ENCODE results near the gene SPATS1.
"Not testable (repeated sequence)": the region's sequence is repeated elsewhere in the genome, so short reads cannot be mapped to it uniquely, and the experiment has no call there.

SPATS1 gene

GRCh38 chr6:44341095-44341890, 1.2 kb upstream of the SPATS1 start:
- in situ Hi-C loops (cut with MboI; ENCODE audit: low sequenced_read_pairs) = no loop called here

GRCh38 chr6:44342052-44342451, 398 bp upstream of the SPATS1 start:
- in situ Hi-C loops (cut with MboI; ENCODE audit: low sequenced_read_pairs) = no loop called here

- in situ Hi-C loops (cut with MboI; ENCODE audit: low sequenced_read_pairs) = not testable (repeated sequence)
These were observed 4.4 kb downstream of the SPATS1 start for GRCh38 chr6:44346818-44347217.

GRCh38 chr6:44349904-44350649, 7.6 kb downstream of the SPATS1 start:
- in situ Hi-C loops (cut with MboI; ENCODE audit: low sequenced_read_pairs) = no loop called here

GRCh38 chr6:44350650-44350994, 8.2 kb downstream of the SPATS1 start:
- in situ Hi-C loops (cut with MboI; ENCODE audit: low sequenced_read_pairs) = not testable (repeated sequence)

- in situ Hi-C loops (cut with MboI; ENCODE audit: low sequenced_read_pairs) = no loop called here
These were observed 9.8 kb downstream of the SPATS1 start for GRCh38 chr6:44352259-44352658.

GRCh38 chr6:44353336-44353735, 10.9 kb downstream of the SPATS1 start:
- in situ Hi-C loops (cut with MboI; ENCODE audit: low sequenced_read_pairs) = no loop called here

GRCh38 chr6:44355640-44356039, 13.2 kb downstream of the SPATS1 start:
- in situ Hi-C loops (cut with MboI; ENCODE audit: low sequenced_read_pairs) = no loop called here

GRCh38 chr6:44356487-44356886, 14.0 kb downstream of the SPATS1 start:
- in situ Hi-C loops (cut with MboI; ENCODE audit: low sequenced_read_pairs) = no loop called here

- in situ Hi-C loops (cut with MboI; ENCODE audit: low sequenced_read_pairs) = no loop called here
These were observed 17.5 kb downstream of the SPATS1 start for GRCh38 chr6:44359973-44360372.

- in situ Hi-C loops (cut with MboI; ENCODE audit: low sequenced_read_pairs) = no loop called here
These were observed 19.5 kb downstream of the SPATS1 start for GRCh38 chr6:44361947-44362346.

GRCh38 chr6:44363377-44363926, 21.0 kb downstream of the SPATS1 start:
- in situ Hi-C loops (cut with MboI; ENCODE audit: low sequenced_read_pairs) = no loop called here

- in situ Hi-C loops (cut with MboI; ENCODE audit: low sequenced_read_pairs) = no loop called here
These were observed 24.3 kb downstream of the SPATS1 start for GRCh38 chr6:44366781-44367180.

GRCh38 chr6:44367681-44368080, 25.2 kb downstream of the SPATS1 start:
- in situ Hi-C loops (cut with MboI; ENCODE audit: low sequenced_read_pairs) = no loop called here

- in situ Hi-C loops (cut with MboI; ENCODE audit: low sequenced_read_pairs) = no loop called here
These were observed 30.6 kb downstream of the SPATS1 start for GRCh38 chr6:44373051-44373450.

- in situ Hi-C loops (cut with MboI; ENCODE audit: low sequenced_read_pairs) = no loop called here
These were observed 31.3 kb downstream of the SPATS1 start for GRCh38 chr6:44373787-44374186.

GRCh38 chr6:44375071-44375470, 32.6 kb downstream of the SPATS1 start:
- in situ Hi-C loops (cut with MboI; ENCODE audit: low sequenced_read_pairs) = no loop called here

- in situ Hi-C loops (cut with MboI; ENCODE audit: low sequenced_read_pairs) = no loop called here
These were observed 35.0 kb downstream of the SPATS1 start for GRCh38 chr6:44377484-44377883.

GRCh38 chr6:44377971-44378370, 35.5 kb downstream of the SPATS1 start:
- in situ Hi-C loops (cut with MboI; ENCODE audit: low sequenced_read_pairs) = no loop called here

GRCh38 chr6:44381739-44382138, 39.3 kb downstream of the SPATS1 start:
- in situ Hi-C loops (cut with MboI; ENCODE audit: low sequenced_read_pairs) = no loop called here

GRCh38 chr6:44386364-44386928, 44.0 kb downstream of the SPATS1 start:
- in situ Hi-C loops (cut with MboI; ENCODE audit: low sequenced_read_pairs) = no loop called here

GRCh38 chr6:44386929-44387345, 44.5 kb downstream of the SPATS1 start:
- in situ Hi-C loops (cut with MboI; ENCODE audit: low sequenced_read_pairs) = no loop called here

Measured in hTERT RPE-1 (cell line).